ENCODE results near the gene SPEM3.

The SPEM3 gene

GRCh38 chr17:7428557-7428956, at the start of gene SPEM3:
Gene SPEM3 (plus strand): TSS chr17:7428857. CDS start chr17:7428903, 46 bp downstream.
- no peak for TF ChIP-seq CTCF (IDR thresholded peaks at IDR 0.05; ENCODE audit: extremely low read depth, missing control alignments)
- no peak for DNase-seq (ENCODE audit: low spot score)

- no peak for DNase-seq (ENCODE audit: low spot score)
- no peak for TF ChIP-seq CTCF (IDR thresholded peaks at IDR 0.05; ENCODE audit: extremely low read depth, missing control alignments)
Measured at GRCh38 chr17:7379134-7379533, 49.5 kb upstream of the SPEM3 start.

GRCh38 chr17:7380321-7380720, 48.3 kb upstream of the SPEM3 start:
- TF ChIP-seq CTCF (IDR thresholded peaks at IDR 0.05; ENCODE audit: extremely low read depth, missing control alignments) = no peak
- DNase-seq (ENCODE audit: low spot score) = no peak

- no peak for TF ChIP-seq CTCF (IDR thresholded peaks at IDR 0.05; ENCODE audit: extremely low read depth, missing control alignments)
Measured at GRCh38 chr17:7380855-7381683, 47.6 kb upstream of the SPEM3 start, which contains the start of gene TNK1. Gene TNK1 (plus strand): TSS chr17:7381089. CDS start chr17:7382927, 1,838 bp downstream.

GRCh38 chr17:7382901-7383300, 45.8 kb upstream of the SPEM3 start:
- no peak for TF ChIP-seq CTCF (IDR thresholded peaks at IDR 0.05; ENCODE audit: extremely low read depth, missing control alignments)
- no peak for DNase-seq (ENCODE audit: low spot score)

More at GRCh38 chr17:7380855-7381683, 47.6 kb upstream of the SPEM3 start, which contains the start of gene TNK1:
- no peak for DNase-seq (ENCODE audit: low spot score)

GRCh38 chr17:7383371-7383741, 45.3 kb upstream of the SPEM3 start:
- no peak for DNase-seq (ENCODE audit: low spot score)
- no peak for TF ChIP-seq CTCF (IDR thresholded peaks at IDR 0.05; ENCODE audit: extremely low read depth, missing control alignments)

- DNase-seq (ENCODE audit: low spot score) = peak; percentile 95
Measured at GRCh38 chr17:7383742-7384488, 44.7 kb upstream of the SPEM3 start.

More at GRCh38 chr17:7383742-7384488, 44.7 kb upstream of the SPEM3 start:
- TF ChIP-seq CTCF (IDR thresholded peaks at IDR 0.05; ENCODE audit: extremely low read depth, missing control alignments) = no peak

Measured in GM20000 (cell line).